ENCODE data around the gene ACAN. TPM values are rescaled to one million over a fixed set of nuclear protein-coding genes. Genes with fewer than 3 reads are reported as not detected.

ACAN gene
- total RNA-seq, 1 experiment from 2014 or later = 1.4 TPM

DNA sequence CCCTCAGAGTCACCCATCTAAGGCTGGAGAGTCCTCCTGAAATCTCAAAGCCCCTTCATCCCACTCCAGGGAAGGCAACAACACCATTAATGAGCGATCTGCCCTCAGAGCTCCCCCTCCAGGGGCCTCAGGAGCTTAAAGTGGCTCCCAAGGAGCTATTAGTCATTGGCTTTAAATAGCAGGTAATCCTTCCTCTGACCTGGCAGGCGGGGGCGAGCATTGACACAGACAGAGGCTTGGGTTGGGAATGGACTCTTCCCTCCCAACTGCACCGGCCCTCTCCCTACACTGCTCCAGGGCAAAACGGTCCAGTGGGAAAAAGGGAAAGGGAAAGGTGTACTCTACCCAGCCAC lies 108.5 kb downstream of the ACAN start:
- peak; percentile 21 for ATAC-seq
- Mint-ChIP-seq H3K4me1 (peaks cover 55% of the 10 kb centered on the region), H3K27me3 (ENCODE audit: low read depth) (no peaks in the 10 kb centered on the region), H3K9me3 (no peaks in the 10 kb centered on the region), H3K4me3 (peak overlapping the region; percentile 85), H3K36me3 (peaks cover 50% of the 10 kb centered on the region), H3K27ac (peak overlapping the region; percentile 84)
- CTCF ChIA-PET = interaction anchor here (0.6 to 8.6 kb wide), 18 partner anchors 8 to 266 kb away, joined by 3 to 226 read pairs (median 3); partner anchors contain the start of gene ABHD2
- TF ChIP-seq, protein P1, sequence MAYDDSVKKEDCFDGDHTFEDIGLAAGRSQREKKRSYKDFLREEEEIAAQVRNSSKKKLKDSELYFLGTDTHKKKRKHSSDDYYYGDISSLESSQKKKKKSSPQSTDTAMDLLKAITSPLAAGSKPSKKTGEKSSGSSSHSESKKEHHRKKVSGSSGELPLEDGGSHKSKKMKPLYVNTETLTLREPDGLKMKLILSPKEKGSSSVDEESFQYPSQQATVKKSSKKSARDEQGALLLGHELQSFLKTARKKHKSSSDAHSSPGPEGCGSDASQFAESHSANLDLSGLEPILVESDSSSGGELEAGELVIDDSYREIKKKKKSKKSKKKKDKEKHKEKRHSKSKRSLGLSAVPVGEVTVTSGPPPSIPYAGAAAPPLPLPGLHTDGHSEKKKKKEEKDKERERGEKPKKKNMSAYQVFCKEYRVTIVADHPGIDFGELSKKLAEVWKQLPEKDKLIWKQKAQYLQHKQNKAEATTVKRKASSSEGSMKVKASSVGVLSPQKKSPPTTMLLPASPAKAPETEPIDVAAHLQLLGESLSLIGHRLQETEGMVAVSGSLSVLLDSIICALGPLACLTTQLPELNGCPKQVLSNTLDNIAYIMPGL (CRISPR knock-in tag; IDR thresholded peaks at IDR 0.05) = 0 out of 2 replicates have a peak, but pooled peaks have one; percentile 34
- no peak for TF ChIP-seq ZNF671 (CRISPR knock-in tag; IDR thresholded peaks at IDR 0.05)
- 0 out of 2 replicates have a peak, but pooled peaks have one; percentile 35 for TF ChIP-seq ZNF263 (CRISPR knock-in tag; IDR thresholded peaks at IDR 0.05; ENCODE audit: low read depth)
- TF ChIP-seq ZNF423 (CRISPR knock-in tag; IDR thresholded peaks at IDR 0.05) = peak; percentile 54; the same call in 1 of the 2 replicates
- peak; percentile 47 for DNase-seq (ENCODE audit: low spot score)
- POLR2A ChIA-PET = interaction anchor here (0.7 to 3.4 kb wide), 10 partner anchors 13 to 110 kb away, joined by 3 to 17 read pairs (median 5); no protein-coding TSS in a partner anchor

DNA sequence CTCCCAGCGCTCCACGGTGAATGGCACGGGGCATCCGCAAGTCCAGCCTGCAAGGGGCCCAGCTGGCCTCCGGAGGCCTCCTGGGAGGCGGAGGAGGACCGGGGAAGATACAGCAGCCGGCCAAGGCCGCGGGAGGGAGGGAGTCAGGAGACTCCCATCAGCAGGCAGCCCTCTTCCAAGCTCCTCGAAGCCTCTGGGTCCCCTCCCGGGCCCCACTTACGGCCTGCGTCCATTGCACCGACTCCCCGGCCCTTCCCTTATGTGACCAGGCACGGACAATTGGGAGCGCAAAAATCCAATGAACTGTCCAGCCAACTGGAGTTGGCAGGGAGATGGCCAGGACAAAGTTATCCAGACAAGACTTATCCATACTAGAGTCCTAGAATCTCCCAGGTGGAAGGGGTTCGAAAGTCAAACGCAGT lies 109.3 kb downstream of the ACAN start:
- CTCF ChIA-PET = interaction anchor here (1.2 to 8.6 kb wide), 6 partner anchors 27 to 217 kb away, joined by 5 to 226 read pairs (median 6); no protein-coding TSS in a partner anchor
- H3K27me3 Mint-ChIP-seq (ENCODE audit: low read depth) = no peaks in the 10 kb centered on the region

DNA sequence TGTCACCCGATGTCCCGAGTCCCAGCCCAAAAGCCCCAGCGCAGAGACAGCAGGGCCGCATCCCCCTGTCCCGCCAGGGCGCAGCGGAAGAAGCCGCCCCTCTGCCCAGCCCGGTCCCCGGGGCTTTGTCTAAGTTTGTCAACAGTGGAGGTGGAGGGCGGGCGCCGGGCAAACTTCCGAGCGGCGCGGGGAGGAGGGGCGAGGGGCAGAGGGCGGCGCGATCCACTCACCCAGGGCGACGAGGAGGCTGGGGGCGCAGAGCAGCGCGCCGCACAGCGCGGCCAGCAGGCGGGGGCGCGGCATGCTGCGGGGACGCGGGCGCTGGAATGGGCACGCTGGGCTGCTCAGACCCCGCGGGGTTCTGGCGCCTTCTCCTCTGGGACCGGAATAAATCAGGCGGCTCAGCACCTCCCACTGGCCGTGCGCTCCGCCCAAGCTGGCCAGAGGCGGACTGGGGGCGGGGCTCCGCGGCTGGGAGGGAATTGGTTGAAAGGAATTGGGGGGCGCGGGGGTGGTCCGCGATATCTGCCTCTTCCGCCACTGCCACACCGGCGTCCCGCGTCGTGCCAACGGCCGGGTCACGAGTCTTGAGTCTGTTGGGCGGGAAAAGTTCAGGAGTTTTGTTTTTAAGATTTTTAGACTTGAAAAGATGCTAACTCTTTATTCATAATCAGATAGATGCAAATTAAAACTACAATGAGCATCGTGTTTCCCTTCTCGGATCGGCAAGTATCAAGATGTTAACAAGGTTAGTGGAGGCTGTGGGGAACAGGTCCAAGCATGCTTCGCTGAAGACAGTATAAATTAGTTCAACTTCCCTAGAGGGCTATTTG lies 110.0 kb downstream of the ACAN start, which contains the start of gene MFGE8:
Gene MFGE8 (minus strand): TSS at position 363 of the 833 bp plus-strand sequence. CDS start 60 bp downstream, at position 303.
- POLR2A ChIA-PET = interaction anchor here (0.6 to 3.4 kb wide), 6 partner anchors 8 to 175 kb away, joined by 3 to 17 read pairs (median 4); partner anchors contain the start of gene ABHD2
- peaks cover 38% of the 10 kb centered on the region for H3K36me3 Mint-ChIP-seq
- H3K9me3 Mint-ChIP-seq = peaks cover 3% of the 10 kb centered on the region; the same call in 1 of the 2 replicates
- peak within 1 kb of the TSS; percentile 93 for H3K27ac Mint-ChIP-seq
- ATAC-seq = peak; percentile 89
- peak; percentile 92 for DNase-seq (ENCODE audit: low spot score)
- CTCF ChIA-PET = interaction anchor here (1.6 to 3.6 kb wide), 2 partner anchors 8 to 216 kb away, joined by 6 to 18 read pairs; no protein-coding TSS in a partner anchor
- peaks cover 45% of the 10 kb centered on the region for H3K4me1 Mint-ChIP-seq
- no peaks in the 10 kb centered on the region for H3K27me3 Mint-ChIP-seq (ENCODE audit: low read depth)
- H3K4me3 Mint-ChIP-seq = peak within 1 kb of the TSS; percentile 85
- TF ChIP-seq, protein P2, sequence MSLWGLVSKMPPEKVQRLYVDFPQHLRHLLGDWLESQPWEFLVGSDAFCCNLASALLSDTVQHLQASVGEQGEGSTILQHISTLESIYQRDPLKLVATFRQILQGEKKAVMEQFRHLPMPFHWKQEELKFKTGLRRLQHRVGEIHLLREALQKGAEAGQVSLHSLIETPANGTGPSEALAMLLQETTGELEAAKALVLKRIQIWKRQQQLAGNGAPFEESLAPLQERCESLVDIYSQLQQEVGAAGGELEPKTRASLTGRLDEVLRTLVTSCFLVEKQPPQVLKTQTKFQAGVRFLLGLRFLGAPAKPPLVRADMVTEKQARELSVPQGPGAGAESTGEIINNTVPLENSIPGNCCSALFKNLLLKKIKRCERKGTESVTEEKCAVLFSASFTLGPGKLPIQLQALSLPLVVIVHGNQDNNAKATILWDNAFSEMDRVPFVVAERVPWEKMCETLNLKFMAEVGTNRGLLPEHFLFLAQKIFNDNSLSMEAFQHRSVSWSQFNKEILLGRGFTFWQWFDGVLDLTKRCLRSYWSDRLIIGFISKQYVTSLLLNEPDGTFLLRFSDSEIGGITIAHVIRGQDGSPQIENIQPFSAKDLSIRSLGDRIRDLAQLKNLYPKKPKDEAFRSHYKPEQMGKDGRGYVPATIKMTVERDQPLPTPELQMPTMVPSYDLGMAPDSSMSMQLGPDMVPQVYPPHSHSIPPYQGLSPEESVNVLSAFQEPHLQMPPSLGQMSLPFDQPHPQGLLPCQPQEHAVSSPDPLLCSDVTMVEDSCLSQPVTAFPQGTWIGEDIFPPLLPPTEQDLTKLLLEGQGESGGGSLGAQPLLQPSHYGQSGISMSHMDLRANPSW (CRISPR knock-in tag; conservative IDR thresholded peaks at IDR 0.05; ENCODE audit: low read depth) = 0 out of 2 replicates have a peak, but pooled peaks have one; percentile 60
- TF ChIP-seq ZNF219 (CRISPR knock-in tag; IDR thresholded peaks at IDR 0.05; ENCODE audit: borderline replicate concordance) (peak; percentile 28; the same call in 1 of the 2 replicates), GABPB1 (CRISPR knock-in tag; IDR thresholded peaks at IDR 0.05) (no peak), ETV6 (CRISPR knock-in tag; IDR thresholded peaks at IDR 0.05) (peak; percentile 76), FOXK1 (CRISPR knock-in tag; IDR thresholded peaks at IDR 0.05) (peak; percentile 65)
- TF ChIP-seq, protein P3, sequence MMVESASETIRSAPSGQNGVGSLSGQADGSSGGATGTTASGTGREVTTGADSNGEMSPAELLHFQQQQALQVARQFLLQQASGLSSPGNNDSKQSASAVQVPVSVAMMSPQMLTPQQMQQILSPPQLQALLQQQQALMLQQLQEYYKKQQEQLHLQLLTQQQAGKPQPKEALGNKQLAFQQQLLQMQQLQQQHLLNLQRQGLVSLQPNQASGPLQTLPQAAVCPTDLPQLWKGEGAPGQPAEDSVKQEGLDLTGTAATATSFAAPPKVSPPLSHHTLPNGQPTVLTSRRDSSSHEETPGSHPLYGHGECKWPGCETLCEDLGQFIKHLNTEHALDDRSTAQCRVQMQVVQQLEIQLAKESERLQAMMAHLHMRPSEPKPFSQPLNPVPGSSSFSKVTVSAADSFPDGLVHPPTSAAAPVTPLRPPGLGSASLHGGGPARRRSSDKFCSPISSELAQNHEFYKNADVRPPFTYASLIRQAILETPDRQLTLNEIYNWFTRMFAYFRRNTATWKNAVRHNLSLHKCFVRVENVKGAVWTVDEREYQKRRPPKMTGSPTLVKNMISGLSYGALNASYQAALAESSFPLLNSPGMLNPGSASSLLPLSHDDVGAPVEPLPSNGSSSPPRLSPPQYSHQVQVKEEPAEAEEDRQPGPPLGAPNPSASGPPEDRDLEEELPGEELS (CRISPR knock-in tag; IDR thresholded peaks at IDR 0.05) = peak; percentile 88; the same call in 1 of the 2 replicates

More for the DNA sequence above, 109.3 kb downstream of the ACAN start:
- DNase-seq (ENCODE audit: low spot score) (no peak), ATAC-seq (no peak)
- H3K36me3 Mint-ChIP-seq = peaks cover 43% of the 10 kb centered on the region
- peaks cover under 1% of the 10 kb centered on the region; the same call in 1 of the 2 replicates for H3K9me3 Mint-ChIP-seq
- TF ChIP-seq ZNF138 (CRISPR knock-in tag; conservative IDR thresholded peaks at IDR 0.05) = no peak
- no peak for TF ChIP-seq CREB1 (CRISPR knock-in tag; IDR thresholded peaks at IDR 0.05)
- TF ChIP-seq NR3C1 (CRISPR knock-in tag; conservative IDR thresholded peaks at IDR 0.05; ENCODE audit: low read depth) = no peak
- TF ChIP-seq, protein P4, sequence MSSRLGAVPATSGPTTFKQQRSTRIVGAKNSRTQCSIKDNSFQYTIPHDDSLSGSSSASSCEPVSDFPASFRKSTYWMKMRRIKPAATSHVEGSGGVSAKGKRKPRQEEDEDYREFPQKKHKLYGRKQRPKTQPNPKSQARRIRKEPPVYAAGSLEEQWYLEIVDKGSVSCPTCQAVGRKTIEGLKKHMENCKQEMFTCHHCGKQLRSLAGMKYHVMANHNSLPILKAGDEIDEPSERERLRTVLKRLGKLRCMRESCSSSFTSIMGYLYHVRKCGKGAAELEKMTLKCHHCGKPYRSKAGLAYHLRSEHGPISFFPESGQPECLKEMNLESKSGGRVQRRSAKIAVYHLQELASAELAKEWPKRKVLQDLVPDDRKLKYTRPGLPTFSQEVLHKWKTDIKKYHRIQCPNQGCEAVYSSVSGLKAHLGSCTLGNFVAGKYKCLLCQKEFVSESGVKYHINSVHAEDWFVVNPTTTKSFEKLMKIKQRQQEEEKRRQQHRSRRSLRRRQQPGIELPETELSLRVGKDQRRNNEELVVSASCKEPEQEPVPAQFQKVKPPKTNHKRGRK (CRISPR knock-in tag; IDR thresholded peaks at IDR 0.05; ENCODE audit: borderline replicate concordance) = no peak
- TF ChIP-seq, protein P5, sequence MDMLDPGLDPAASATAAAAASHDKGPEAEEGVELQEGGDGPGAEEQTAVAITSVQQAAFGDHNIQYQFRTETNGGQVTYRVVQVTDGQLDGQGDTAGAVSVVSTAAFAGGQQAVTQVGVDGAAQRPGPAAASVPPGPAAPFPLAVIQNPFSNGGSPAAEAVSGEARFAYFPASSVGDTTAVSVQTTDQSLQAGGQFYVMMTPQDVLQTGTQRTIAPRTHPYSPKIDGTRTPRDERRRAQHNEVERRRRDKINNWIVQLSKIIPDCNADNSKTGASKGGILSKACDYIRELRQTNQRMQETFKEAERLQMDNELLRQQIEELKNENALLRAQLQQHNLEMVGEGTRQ (CRISPR knock-in tag; IDR thresholded peaks at IDR 0.05) = no peak
- no peak for TF ChIP-seq NFYB (CRISPR knock-in tag; conservative IDR thresholded peaks at IDR 0.05; ENCODE audit: low read depth)
- no peak for TF ChIP-seq ATF1 (CRISPR knock-in tag; IDR thresholded peaks at IDR 0.05)
- TF ChIP-seq, protein P6, sequence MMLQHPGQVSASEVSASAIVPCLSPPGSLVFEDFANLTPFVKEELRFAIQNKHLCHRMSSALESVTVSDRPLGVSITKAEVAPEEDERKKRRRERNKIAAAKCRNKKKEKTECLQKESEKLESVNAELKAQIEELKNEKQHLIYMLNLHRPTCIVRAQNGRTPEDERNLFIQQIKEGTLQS (CRISPR knock-in tag; conservative IDR thresholded peaks at IDR 0.05) = no peak
- no peak for TF ChIP-seq NFE2L1 (CRISPR knock-in tag; IDR thresholded peaks at IDR 0.05)
- TF ChIP-seq ETV6 (CRISPR knock-in tag; IDR thresholded peaks at IDR 0.05) = no peak
- no peak for TF ChIP-seq ZNF263 (CRISPR knock-in tag; IDR thresholded peaks at IDR 0.05; ENCODE audit: low read depth)
- TF ChIP-seq JAZF1 (CRISPR knock-in tag; IDR thresholded peaks at IDR 0.05) = no peak
- TF ChIP-seq, protein P7, sequence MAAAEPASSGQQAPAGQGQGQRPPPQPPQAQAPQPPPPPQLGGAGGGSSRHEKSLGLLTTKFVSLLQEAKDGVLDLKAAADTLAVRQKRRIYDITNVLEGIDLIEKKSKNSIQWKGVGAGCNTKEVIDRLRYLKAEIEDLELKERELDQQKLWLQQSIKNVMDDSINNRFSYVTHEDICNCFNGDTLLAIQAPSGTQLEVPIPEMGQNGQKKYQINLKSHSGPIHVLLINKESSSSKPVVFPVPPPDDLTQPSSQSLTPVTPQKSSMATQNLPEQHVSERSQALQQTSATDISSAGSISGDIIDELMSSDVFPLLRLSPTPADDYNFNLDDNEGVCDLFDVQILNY (CRISPR knock-in tag; IDR thresholded peaks at IDR 0.05) = no peak
- no peak for TF ChIP-seq PRRX2 (CRISPR knock-in tag; IDR thresholded peaks at IDR 0.05)
- POLR2A ChIA-PET = interaction anchor here (1.3 to 3.4 kb wide), 7 partner anchors 70 to 91 kb away, joined by 3 to 17 read pairs (median 7); no protein-coding TSS in a partner anchor
- peak overlapping the region; percentile 84 for H3K27ac Mint-ChIP-seq
- peak overlapping the region; percentile 85 for H3K4me3 Mint-ChIP-seq
- peaks cover 49% of the 10 kb centered on the region for H3K4me1 Mint-ChIP-seq

All from WTC11 (cell line).